Activated CD4-positive, alpha-beta T cell treated with anti-CD3 and anti-CD28 coated beads, Interleukin-2, amount 50 U/mL, for 1 hour (primary cell): ENCODE data around the gene ZSWIM5.
"Not testable (repeated sequence)": the region's sequence is repeated elsewhere in the genome, so short reads cannot be mapped to it uniquely, and the experiment has no call there.

Source experiments
- DNase-seq: peaks from one replicate; pipeline ENCODE4 v3.0.0-alpha.2; 2020

ZSWIM5 gene

DNA sequence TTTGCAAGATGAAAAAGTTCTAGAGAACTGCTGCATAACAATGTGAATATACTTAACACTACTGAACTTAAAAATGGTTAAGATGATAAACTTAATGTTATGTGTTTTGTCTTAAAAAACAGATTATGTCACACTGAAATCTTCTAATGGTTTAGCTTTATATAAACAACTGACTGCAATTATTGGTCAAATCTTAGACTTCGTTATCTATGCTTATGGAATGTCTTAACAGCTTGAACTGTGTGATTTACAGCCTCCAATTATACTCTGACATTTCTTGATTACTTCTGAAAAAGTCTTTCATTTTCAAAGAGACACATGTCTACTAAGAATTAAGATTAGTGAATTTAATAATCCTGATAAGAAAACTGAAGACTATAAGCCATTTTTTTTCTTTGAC is 71.1 kb downstream of the ZSWIM5 start:
- no peak for DNase-seq

DNA sequence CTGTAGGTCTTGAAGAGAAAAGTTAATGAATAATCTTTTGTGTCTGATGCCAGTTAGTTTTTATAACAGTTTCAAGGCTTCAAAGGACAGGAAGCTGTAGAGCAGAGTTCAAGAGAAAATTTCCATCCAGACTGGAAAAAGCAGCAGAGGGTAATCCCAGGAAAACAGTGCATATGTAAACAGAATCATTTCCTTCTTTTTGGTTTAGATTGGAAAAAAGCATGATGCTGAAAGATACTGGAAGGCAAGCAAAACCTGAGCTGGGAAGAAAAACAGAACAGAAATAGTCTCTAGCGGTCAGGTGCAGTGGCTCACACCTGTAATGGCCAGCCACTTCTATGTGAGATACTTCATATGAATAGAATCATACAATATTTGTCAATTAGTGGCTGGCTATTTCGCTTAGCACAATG is 71.9 kb downstream of the ZSWIM5 start:
- no peak for DNase-seq

GRCh38 chr1:45132719-45133118 is 73.7 kb downstream of the ZSWIM5 start:
- DNase-seq, result not testable (repeated sequence)

GRCh38 chr1:45123358-45123757 is 83.0 kb downstream of the ZSWIM5 start:
- no peak for DNase-seq

- no peak for DNase-seq
These were observed 83.7 kb downstream of the ZSWIM5 start for GRCh38 chr1:45122724-45123123.

DNA sequence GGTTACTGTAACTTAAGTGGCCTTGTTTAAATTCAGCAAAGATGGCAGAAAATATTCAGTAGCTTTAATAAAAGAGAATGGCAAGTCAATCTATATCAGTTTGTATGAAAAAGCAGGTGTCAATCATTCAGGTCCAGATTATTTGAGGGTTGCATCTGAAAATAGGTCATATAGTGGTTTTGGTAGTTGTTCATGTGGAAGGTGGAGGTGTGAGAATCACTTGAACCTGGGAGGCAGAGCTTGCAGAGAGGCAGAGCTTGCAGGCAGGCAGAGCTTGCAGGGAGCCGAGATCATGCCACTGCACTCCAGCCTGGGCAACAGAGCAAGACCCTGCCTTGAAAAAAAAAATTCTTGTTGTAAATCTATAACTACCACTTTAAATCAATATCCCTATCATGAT is 88.6 kb downstream of the ZSWIM5 start:
- no peak for DNase-seq

DNA sequence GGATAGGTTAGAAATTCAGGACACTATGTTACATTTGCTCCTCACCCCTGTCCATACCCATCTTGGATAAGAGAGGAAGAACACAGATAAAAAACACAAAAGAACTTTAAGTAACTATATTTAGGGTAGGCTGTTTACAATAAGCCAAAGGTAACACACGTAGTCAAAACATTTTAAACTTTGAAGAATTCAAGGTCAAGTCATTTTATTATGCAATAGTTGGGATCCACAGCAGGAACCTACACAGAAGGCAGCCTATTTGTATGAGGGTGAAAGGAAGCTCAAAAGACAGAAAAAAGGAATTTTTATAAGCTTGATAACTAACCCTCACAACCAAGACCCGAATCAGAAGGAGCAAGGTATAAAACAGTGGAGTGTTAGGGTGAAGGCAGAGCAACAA is 89.6 kb downstream of the ZSWIM5 start:
- no peak for DNase-seq

GRCh38 chr1:45116340-45116739 is 90.1 kb downstream of the ZSWIM5 start:
- DNase-seq, result no peak

DNA sequence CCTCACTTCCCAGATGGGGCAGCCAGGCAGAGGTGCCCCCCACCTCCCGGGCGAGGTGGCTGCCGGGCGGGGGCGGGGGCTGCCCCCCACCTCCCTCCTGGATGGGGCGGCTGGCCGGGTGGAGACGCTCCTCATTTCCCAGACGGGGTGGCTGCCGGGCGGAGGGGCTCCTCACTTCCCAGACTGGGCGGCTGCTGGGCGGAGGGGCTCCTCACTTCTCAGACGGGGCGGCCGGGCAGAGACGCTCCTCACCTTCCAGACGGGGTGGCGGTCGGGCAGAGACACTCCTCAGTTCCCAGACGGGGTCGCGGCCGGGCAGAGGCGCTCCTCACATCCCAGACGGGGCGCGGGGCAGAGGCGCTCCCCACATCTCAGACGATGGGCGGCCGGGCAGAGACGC is 91.2 kb downstream of the ZSWIM5 start:
- DNase-seq, result not testable (repeated sequence)

GRCh38 chr1:45112661-45113060 is 93.7 kb downstream of the ZSWIM5 start:
- DNase-seq, result no peak

GRCh38 chr1:45111239-45111638 is 95.2 kb downstream of the ZSWIM5 start:
- no peak for DNase-seq

DNA sequence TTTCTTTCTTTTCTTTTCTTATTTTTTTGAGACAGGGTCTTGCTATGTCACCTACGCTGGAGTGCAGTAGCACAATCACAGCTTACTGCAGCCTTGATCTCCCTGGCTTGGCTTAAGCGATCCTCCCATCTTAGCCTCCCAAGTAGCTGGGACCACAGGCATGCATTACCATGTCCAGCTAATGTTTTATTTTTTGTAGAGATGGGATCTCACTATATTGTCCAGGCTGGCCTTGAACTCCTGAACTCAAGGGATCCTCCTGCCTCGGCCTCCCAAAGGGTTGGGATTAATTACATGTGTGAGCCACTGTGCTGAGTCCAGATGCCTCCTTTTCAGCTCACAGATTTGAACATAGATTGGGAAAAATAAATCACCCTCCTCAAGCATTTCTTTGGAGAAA is 98.6 kb downstream of the ZSWIM5 start:
- no peak for DNase-seq

DNA sequence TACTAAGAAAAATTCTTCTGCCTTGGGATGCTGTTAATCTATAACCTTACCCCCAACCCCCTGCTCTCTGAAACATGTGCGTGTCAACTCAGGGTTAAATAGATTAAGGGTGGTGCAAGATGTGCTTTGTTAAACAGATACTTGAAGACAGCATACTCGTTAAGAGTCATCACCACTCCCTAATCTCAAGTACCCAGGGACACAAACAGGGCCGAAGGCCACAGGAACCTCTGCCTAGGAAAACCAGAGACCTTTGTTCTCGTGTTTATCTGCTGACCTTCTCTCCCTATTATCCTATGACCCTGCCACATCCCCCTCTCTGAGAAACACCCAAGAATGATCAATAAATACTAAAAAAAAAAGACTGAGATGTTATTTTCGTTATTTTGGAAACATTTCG is 99.5 kb downstream of the ZSWIM5 start:
- DNase-seq, result not testable (repeated sequence)

- DNase-seq, result not testable (repeated sequence)
These were observed 100.3 kb downstream of the ZSWIM5 start for GRCh38 chr1:45106156-45106545.

GRCh38 chr1:45105486-45106155 is 100.8 kb downstream of the ZSWIM5 start:
- not testable (repeated sequence) for DNase-seq

- no peak for DNase-seq
These were observed 102.9 kb downstream of the ZSWIM5 start for GRCh38 chr1:45103534-45103933.

GRCh38 chr1:45101947-45102346 is 104.5 kb downstream of the ZSWIM5 start:
- no peak for DNase-seq

DNA sequence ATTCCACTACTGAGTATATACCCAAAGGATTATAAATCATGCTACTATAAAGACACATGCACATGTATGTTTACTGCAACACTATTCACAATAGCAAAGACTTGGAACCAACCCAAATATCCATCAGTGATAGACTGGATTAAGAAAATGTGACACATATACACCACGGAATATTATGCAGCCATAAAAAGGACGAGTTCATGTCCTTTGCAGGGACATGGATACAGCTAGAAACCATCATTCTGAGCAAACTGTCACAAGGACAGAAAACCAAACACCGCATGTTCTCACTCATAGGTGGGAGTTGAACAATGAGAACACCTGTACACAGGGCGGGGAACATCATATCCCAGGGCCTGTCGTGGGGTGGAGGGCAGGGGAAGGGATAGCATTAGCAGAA is 104.9 kb downstream of the ZSWIM5 start:
- DNase-seq, result not testable (repeated sequence)

DNA sequence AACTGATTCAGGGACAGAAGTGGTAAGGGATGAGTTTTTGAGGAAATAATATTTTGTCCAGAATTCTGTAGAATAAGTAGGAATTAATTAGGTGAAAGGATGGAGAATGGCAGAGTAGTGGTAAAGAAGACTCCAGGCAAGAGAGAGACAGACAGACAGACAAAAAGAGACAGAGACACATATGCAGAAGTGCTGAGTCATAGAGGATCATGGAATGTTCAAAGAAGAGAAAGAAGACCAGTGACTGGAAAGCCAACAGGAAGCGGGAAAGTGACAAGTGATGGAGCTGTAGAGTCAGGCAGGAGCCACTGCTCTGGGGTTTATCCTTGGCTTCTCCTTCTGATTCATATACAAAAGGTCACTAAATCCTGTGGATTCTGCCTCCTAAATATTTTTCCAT is 108.5 kb downstream of the ZSWIM5 start:
- no peak for DNase-seq

DNA sequence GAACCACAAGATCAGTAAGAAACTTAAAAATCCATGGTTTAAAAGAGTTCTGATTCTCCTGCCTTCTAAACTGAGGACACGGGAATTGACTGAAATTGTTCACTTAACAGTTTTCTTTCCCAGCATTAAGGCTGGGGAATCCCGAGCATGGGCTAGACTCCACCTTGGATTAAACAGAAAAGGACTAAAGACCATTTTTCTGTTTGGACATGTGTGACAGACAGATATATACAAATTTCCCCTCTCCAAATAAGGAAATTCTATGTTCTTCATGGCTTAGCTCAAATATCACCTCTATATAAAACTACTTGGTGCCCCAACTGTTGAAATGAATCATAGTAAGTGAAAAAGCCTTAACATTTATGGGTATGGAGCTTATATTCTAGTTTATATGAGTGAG is 109.3 kb downstream of the ZSWIM5 start:
- DNase-seq, result no peak

GRCh38 chr1:45095450-45095849 is 111.0 kb downstream of the ZSWIM5 start:
- no peak for DNase-seq

DNA sequence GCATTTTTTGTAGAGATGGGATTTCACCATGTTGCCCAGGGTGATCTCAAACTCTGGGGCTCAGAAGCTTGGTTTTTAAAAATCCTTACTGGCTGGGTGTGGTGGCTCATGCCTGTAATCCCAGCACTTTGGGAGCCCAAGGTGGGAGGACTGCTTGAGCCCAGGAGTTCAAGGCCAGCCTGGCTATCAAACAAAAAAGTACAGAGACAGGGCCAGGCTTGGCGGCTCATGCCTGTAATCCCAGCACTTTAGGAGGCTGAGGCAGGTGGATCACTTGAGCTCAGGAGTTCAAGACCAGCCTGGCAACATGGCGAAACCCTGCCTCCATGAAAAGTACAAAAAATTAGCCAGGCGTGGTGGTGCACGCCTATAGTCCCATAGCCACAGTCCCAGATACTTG is 112.0 kb downstream of the ZSWIM5 start:
- DNase-seq, result not testable (repeated sequence)

GRCh38 chr1:45093334-45093733 is 113.1 kb downstream of the ZSWIM5 start:
- no peak for DNase-seq

GRCh38 chr1:45089711-45090110 is 116.7 kb downstream of the ZSWIM5 start:
- DNase-seq, result no peak

- no peak for DNase-seq
These were observed 121.8 kb downstream of the ZSWIM5 start for GRCh38 chr1:45084562-45084961.
